ENCODE measurements around the gene FIBCD1.
"Not testable (repeated sequence)": the region's sequence is repeated elsewhere in the genome, so short reads cannot be mapped to it uniquely, and the experiment has no call there.

DNA sequence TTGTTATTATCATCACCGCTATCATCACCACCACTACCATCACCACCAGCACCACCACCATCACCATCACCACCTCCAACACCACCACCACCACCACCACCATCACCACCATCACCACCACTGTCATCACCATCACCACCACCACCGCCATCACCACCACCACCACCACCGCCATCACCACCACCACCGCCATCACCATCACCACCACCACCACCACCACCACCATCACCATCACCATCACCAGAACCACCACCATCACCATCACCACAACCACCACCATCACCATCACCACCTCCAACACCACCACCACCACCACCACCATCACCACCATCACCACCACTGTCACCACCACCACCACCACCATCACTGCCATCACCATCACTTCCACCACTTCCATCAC is 19.5 kb upstream of the FIBCD1 start:
- not testable (repeated sequence) for TF ChIP-seq POU2F2, POLR2A, POLR2AphosphoS5 (IDR thresholded peaks at IDR 0.05; ENCODE audit: low read depth, low read length)
